Osteocyte (in vitro differentiated cells): ENCODE data around the gene RNF181. TPM values are rescaled to one million over a fixed set of nuclear protein-coding genes. Genes with fewer than 3 reads are reported as not detected.

Experiments
- DNase-seq: peaks from one replicate; pipeline ENCODE4 v3.0.0; 2021; ENCODE audit warnings: mixed read lengths; ENCODE audit not compliant: unreplicated experiment; ENCODE audit errors: extremely low spot score
- H3K27ac Mint-ChIP-seq: one replicate; pipeline ENCODE4 v1.8.0; 2021; ENCODE audit warnings: mild to moderate bottlenecking, mixed read lengths; ENCODE audit not compliant: unreplicated experiment
- H3K27me3 Mint-ChIP-seq: one replicate; pipeline ENCODE4 v1.8.0; 2021; ENCODE audit warnings: mixed read lengths; ENCODE audit not compliant: unreplicated experiment
- H3K36me3 Mint-ChIP-seq: one replicate; pipeline ENCODE4 v1.8.0; 2021; ENCODE audit warnings: mixed read lengths; ENCODE audit not compliant: unreplicated experiment
- H3K4me1 Mint-ChIP-seq: one replicate; pipeline ENCODE4 v1.8.0; 2021; ENCODE audit warnings: mixed read lengths; ENCODE audit not compliant: unreplicated experiment
- H3K4me3 Mint-ChIP-seq: one replicate; pipeline ENCODE4 v1.8.0; 2021; ENCODE audit warnings: mild to moderate bottlenecking, moderate library complexity, mixed read lengths; ENCODE audit not compliant: unreplicated experiment
- H3K9me3 Mint-ChIP-seq: one replicate; pipeline ENCODE4 v1.8.0; 2021; ENCODE audit warnings: mixed read lengths; ENCODE audit not compliant: unreplicated experiment
- CTCF ChIP-seq: fragments of 200-600 bp; sonication (generic); IDR thresholded peaks from 2 replicates; pipeline ENCODE4 v1.5.0; 2021; ENCODE audit warnings: antibody characterized with exemption, mild to moderate bottlenecking, moderate library complexity
- total RNA-seq: library from RNA; stranded (reverse); gene quantifications from 2 replicates; pipeline ENCODE4 v1.2.1, GENCODE V29; 2021

Gene RNF181
- total RNA-seq, 1 donor from 2014 or later: 77.2 TPM

DNA sequence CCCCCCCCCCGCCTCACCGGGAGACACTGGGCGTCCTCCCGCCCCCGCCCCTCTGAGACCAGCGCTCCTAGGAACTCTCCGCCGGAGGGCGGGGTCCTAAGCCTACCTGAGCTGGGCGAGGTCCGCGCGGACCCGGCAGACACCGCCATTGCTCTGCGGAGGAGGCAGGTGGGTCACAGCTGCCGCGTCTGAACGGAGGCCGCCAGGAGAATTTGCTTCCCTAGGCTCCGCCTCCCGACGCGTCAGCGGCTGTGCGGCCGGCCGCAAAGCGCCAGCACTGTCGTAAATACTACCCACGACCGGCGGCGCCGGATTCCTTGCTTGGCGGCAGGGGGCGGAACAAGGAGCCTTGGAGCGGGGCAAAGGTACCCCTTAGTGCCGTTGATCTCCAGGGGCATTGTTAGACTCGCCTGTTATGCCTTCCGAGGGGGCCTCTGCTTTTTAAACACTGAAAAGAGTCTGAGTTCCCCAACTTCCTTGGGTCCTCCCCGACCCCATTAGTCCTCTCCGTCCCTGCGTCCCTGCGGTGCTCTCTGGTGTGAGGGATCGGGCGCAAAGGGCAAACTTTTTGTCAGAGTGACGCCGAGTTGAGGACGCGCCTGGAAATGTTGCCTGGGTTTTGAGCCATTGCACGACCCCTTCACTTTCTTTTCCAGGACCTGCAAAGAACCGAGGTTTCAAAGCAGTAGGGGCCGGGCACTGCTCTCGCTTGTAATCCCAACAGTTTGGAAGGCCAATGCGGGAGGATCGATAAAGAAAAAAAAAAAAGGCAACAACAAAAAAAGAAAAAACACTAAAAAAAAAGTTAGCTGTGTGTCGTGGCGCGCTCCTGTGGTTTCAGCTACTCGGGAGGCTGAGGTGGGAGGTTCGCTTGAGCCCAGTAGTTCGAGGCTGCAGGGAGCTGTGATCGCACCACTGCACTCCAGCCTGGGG, 34.0 kb upstream of the RNF181 start, which contains the start of gene GGCX:
Gene GGCX, minus strand, starts transcription at position 214 of the 933 bp plus-strand sequence. Its CDS starts 65 bp downstream, at position 149.
- Mint-ChIP-seq H3K9me3 (no peaks in the 10 kb centered on the region), H3K27me3 (no peaks in the 10 kb centered on the region), H3K36me3 (peaks cover 9% of the 10 kb centered on the region), H3K27ac (peak within 1 kb of the TSS; percentile 96), H3K4me3 (peak within 1 kb of the TSS; percentile 98), H3K4me1 (peaks cover 24% of the 10 kb centered on the region)
- TF ChIP-seq CTCF: peak; percentile 44
- DNase-seq: peak; percentile 96

DNA sequence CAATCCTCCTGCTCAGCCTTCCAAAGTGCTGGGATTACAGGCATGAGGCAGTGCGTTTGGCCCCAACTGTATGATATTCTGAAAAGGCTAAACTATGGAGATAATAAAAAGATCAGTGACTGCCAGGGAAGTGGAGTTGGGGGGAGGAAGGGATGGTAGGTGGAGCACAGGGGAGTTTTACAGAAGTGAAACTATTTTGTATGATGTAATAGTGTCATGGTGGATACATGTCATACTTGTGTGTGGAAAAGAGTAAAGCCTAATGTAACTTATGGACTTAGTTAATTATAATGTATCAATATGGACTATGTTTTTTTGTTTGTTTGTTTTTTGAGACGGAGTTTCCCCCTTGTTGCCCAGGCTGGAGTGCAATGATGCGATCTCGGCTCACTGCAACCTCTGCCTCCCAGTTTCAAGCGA, 31.4 kb upstream of the RNF181 start:
- peaks cover 22% of the 10 kb centered on the region for H3K4me1 Mint-ChIP-seq
- TF ChIP-seq CTCF: no peak
- no peaks in the 10 kb centered on the region for H3K27me3 Mint-ChIP-seq
- H3K4me3 Mint-ChIP-seq: no peak overlapping the region
- H3K27ac Mint-ChIP-seq: no peak overlapping the region
- H3K36me3 Mint-ChIP-seq: no peaks in the 10 kb centered on the region
- DNase-seq: no peak
- no peaks in the 10 kb centered on the region for H3K9me3 Mint-ChIP-seq

DNA sequence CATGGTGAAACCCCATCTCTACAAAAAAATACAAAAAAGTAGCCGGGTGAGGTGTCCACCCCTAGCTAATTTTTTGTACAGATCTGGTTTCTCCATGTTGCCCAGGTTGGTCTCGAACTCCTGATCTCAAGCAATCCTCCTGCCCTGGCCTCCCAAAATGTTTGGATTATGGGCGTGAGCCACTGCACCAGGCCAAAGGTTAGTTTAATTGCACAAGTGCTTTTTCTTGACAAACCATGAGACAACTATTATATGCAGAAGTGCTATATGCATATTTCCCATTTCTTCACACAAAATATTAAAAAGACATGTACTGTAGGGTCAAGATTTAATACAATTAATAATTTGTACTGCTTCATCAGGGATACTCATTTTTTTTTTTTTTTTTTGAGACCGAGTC, 29.3 kb upstream of the RNF181 start:
- Mint-ChIP-seq H3K4me3 (no peak overlapping the region), H3K36me3 (no peaks in the 10 kb centered on the region), H3K27ac (no peak overlapping the region), H3K4me1 (peaks cover 4% of the 10 kb centered on the region), H3K27me3 (peaks cover 15% of the 10 kb centered on the region), H3K9me3 (no peaks in the 10 kb centered on the region)
- no peak for TF ChIP-seq CTCF
- no peak for DNase-seq

DNA sequence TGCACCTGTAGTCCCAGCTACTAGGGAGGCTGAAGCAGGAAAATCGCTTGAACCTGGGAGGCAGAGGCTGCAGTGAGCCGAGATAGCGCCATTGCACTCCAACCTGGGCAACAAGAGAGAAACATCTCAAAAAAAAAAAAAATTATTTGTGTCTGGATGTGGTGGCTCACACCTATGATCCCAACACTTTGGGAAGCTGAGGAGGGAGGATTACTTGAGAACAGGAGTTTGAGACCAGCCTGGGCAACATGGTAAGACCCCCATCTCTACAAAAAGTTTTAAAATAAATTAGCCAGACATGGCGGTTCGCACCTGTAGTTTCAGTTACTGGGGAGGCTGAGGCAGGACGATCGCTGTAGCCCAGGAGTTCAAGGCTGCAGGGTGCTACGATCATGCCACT, 19.8 kb upstream of the RNF181 start:
- H3K27me3 Mint-ChIP-seq: peaks cover 16% of the 10 kb centered on the region
- no peak overlapping the region for H3K4me3 Mint-ChIP-seq
- DNase-seq: no peak
- no peak for TF ChIP-seq CTCF
- H3K36me3 Mint-ChIP-seq: no peaks in the 10 kb centered on the region
- no peaks in the 10 kb centered on the region for H3K9me3 Mint-ChIP-seq
- H3K4me1 Mint-ChIP-seq: peaks cover 48% of the 10 kb centered on the region
- no peak overlapping the region for H3K27ac Mint-ChIP-seq

DNA sequence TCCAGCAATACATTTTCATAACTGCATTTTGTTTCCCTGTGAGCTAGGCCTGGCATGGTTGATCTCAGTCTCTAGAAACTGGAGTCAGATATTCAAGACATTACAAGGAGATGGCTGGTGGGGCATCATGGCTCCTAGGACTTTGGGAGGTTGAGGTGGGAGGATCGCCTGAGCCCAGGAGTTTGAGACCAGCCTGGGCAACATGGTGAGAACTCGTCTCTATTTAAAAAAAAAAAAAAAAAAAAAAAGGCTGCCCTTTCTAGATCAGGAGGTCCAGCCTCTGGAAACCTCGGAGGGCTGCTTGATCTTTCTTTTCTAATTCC, 18.5 kb upstream of the RNF181 start:
- no peak for DNase-seq
- H3K9me3 Mint-ChIP-seq: no peaks in the 10 kb centered on the region
- no peak overlapping the region for H3K4me3 Mint-ChIP-seq
- peak overlapping the region; percentile 84 for H3K27ac Mint-ChIP-seq
- H3K36me3 Mint-ChIP-seq: no peaks in the 10 kb centered on the region
- TF ChIP-seq CTCF: no peak
- peaks cover 6% of the 10 kb centered on the region for H3K27me3 Mint-ChIP-seq
- H3K4me1 Mint-ChIP-seq: peaks cover 48% of the 10 kb centered on the region
